Dermis microvascular lymphatic vessel endothelial cell (primary cell): ENCODE measurements around the gene MFAP4. TPM values are rescaled to one million over a fixed set of nuclear protein-coding genes. Genes with fewer than 3 reads are reported as not detected.
A peak's percentile ranks its signal among the peaks of the same experiment; 100 is the strongest.

ENCODE experiments used
- DNase-seq, 2 donors: peaks; one replicate each; pipeline versions ENCODE4 v3.0.0 to v3.0.0-alpha.2; 2010; ENCODE audit warnings: low read depth in 2 of 2
- total RNA-seq: library from RNA; depleted of rRNA; stranded (reverse); fragments of >200 nt; gene quantifications from 2 replicates; pipeline ENCODE4 v1.2.1, GENCODE V29; 2014

The MFAP4 gene
- total RNA-seq, 1 donor from 2014 or later, result not detected

DNA sequence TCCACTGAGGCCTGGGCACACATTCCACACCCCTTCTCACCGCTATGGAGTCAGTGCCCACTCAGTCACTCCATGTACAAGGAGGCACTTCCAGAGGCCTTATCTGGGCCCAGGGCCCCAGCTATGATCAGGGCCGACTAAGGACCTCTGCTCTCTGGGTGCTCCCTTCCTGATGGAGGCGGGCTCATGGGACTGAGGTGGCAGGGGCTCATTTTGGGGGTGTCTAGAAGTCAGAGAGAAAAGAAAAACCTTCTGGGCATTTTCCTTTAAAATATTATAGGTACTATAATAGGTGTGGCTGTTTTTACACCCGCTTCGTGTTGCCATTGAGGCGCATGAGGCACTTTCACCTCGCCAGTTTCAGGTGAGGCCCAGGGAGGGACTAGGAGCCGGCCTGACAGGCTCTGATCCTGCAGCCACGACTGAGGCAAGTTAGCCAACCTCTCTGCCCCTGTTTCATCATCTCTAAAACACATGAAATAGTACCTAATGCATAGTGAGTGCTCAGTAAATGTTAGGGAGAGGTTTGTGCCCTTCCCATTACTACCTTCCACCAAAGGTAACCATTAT, 38.8 kb downstream of the MFAP4 start:
- DNase-seq, result no peak

- DNase-seq, result no peak
Measured at GRCh38 chr17:19347323-19348080, 39.5 kb downstream of the MFAP4 start.

- DNase-seq, result peak in 1 of 2 donors; percentile 78
Measured at GRCh38 chr17:19346351-19347255, 40.4 kb downstream of the MFAP4 start.

- no peak for DNase-seq
Measured at GRCh38 chr17:19345486-19346350, 41.3 kb downstream of the MFAP4 start.

GRCh38 chr17:19345067-19345460, 41.9 kb downstream of the MFAP4 start:
- DNase-seq, result no peak

DNA sequence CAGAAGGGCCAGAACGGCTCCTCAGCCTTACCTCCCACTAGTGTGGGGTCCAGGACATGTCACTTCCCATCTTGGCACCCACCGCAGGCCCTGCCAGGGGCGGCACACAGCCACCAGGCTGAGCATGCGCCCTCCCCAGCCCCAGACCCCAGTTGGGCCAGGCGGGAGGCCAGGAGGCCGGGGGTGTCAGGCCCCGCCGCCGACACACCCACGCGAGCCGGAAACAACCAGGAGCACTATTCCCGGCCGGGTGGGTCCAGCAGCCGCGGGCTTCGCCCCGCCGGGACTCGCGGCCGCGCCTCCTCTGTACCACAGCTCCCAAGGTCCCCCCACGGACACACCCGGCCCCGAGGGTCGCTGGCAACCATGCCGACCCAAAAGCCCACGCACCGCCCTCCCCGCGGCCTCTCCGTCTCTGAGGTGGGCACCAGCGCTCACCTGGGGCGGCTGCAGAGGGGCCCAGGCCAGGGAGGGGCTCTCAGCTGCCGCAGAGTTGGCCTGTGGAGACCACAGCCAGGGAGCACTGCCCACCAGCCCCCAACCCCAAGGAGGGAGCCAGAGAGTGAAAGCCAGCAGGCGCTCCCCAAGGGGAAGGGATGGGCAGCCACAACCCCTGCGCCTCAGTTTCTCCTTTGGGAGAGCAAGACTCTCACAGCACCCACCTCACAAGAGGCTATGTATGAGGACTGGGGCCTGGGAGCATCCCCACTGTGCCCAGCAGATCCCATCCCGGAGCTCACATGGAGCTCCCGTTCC, 42.5 kb downstream of the MFAP4 start:
- DNase-seq, result no peak

DNA sequence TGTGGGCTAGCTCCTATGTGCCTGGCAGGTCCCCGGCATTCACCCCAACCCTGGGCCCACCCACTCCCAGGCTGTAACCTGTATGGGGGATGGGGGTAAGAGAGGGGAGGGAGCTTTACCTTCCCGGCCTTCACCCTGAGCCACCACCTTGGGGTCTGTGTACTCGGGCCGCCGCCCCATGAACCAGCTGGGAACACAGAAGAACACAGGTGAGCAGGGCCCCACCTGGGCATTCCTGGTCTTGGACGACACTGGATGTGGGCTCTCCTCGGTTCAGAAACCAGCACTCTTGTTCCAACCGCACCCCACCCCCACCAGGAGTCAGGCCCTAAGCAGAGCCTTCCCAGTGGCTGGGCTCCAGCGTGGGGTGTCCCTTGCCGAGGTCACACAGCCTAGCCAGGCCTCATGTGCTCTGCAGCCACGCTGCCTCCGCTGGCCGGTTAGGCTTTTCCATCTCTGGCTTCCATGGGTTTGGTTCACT, 43.3 kb downstream of the MFAP4 start:
- no peak for DNase-seq

DNA sequence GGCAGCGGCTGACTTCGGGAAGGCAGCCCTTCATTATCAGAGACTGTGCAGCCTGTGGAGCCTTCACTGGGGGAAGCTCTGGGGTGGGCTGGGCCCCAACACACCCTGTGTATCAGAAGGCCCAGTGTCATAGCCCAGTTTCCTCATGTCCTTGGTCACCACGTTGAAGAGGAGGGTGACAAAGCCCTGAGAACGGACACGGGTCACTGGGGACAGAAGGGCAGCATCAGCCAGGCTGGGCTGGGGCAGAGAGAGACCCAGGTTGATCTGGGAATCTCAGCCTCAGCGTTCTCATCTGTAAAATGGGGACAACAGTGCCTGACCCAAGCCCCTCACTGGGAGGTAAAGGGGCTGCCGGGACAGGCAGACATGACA, 43.7 kb downstream of the MFAP4 start:
- no peak for DNase-seq

GRCh38 chr17:19342611-19343255, 44.3 kb downstream of the MFAP4 start:
- no peak for DNase-seq

GRCh38 chr17:19341641-19342610, 45.1 kb downstream of the MFAP4 start:
- no peak for DNase-seq

GRCh38 chr17:19341211-19341631, 45.8 kb downstream of the MFAP4 start:
- no peak for DNase-seq

- no peak for DNase-seq
Measured at GRCh38 chr17:19339341-19339815, 47.6 kb downstream of the MFAP4 start.

GRCh38 chr17:19338031-19338990, 48.7 kb downstream of the MFAP4 start:
- DNase-seq, result peak; percentile 50 to 63

DNA sequence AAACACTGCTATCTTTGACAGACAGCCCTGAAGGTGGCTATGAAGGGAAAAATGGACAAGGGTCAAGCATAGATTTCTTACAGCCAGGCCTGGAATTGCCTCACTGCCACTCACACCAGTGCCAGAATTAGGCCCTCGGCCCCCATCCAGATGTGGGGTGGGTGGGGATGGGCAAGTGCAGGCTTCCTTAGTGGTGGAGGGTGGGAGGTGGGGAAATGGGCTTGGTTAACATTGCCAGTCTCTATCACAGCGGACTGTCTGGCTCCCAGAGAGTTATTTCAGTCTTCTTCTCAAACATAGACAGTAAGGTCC, 49.3 kb downstream of the MFAP4 start:
- DNase-seq, result no peak

- DNase-seq, result peak; percentile 19 to 21
Measured at GRCh38 chr17:19336938-19337711, 49.9 kb downstream of the MFAP4 start.

GRCh38 chr17:19335951-19336631, 50.9 kb downstream of the MFAP4 start:
- no peak for DNase-seq
